Measurements from ENCODE around the gene ITPKA. TPM values are rescaled to one million over a fixed set of nuclear protein-coding genes. Genes with fewer than 3 reads are reported as not detected.
A peak's percentile ranks its signal among the peaks of the same experiment; 100 is the strongest.

ITPKA gene
- total and polyA plus RNA-seq, 2 of the 13 experiments (the other 11 are each of a cell fraction or from before 2014, with no cell fraction given) = 13.2 to 41.3 TPM

- TF ChIP-seq HMGXB3 (CRISPR knock-in tag; IDR thresholded peaks at IDR 0.05; ENCODE audit: borderline replicate concordance) (no peak; the same call in 1 of the 2 replicates), ARID4A (CRISPR knock-in tag; IDR thresholded peaks at IDR 0.05; ENCODE audit: borderline replicate concordance) (peak; percentile 93), TOPORS (CRISPR knock-in tag; IDR thresholded peaks at IDR 0.05) (no peak; the same call in 1 of the 2 replicates), ZNF143 (CRISPR knock-in tag; IDR thresholded peaks at IDR 0.05) (peak; percentile 57; the same call in 1 of the 2 replicates)
Observed at GRCh38 chr15:41495736-41496599, 2.3 kb downstream of the ITPKA start (continued).
